Lower leg skin (tissue), 3 donors: ENCODE data around the gene KCNA5.

Experiments used
- POLR2A ChIP-seq, 2 donors: fragments of 450-650 bp; IDR thresholded peaks; one replicate each; pipeline ENCODE4 v1.6.1; 2016 to 2017; ENCODE audit warnings: antibody characterized with exemption in 2 of 2, mild to moderate bottlenecking in 1 of 2, moderate library complexity in 1 of 2
- TF ChIP-seq, protein P1 (sequence below), 3 donors: fragments of 450-650 bp; IDR thresholded peaks; one replicate each; pipeline ENCODE4 v1.5.1; 2016; ENCODE audit warnings: antibody characterized with exemption in 3 of 3, mild to moderate bottlenecking in 3 of 3, moderate library complexity in 2 of 3

DNA sequence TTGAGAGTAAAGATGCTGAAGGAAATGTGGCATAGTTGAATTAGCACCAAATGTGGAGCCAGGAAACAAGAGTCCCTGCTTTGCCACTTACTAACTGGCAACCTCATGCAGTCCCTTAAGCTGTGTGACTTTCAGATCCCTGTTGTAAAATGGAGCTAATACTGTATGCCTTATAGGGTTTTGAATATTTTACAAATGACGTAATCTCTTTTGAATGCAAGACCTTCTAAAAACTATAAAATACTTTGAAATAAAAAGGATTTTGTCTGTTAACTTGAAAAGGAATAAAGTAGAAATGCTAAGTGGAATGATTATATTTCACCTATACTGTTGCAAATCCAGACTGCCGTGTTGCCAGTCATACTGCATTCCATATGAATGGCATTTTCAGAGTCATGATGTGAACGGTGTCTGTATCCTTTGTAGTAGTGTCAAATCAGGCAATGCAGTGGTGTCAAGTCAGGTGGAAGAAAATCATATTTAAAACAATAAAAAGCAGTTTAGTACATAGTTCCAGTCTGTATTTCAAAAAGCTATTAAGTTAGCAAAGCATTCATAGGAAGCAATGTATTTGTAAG lies 21.3 kb downstream of the KCNA5 start:
- TF ChIP-seq POLR2A (IDR thresholded peaks at IDR 0.05): no peak
- TF ChIP-seq, protein P1, sequence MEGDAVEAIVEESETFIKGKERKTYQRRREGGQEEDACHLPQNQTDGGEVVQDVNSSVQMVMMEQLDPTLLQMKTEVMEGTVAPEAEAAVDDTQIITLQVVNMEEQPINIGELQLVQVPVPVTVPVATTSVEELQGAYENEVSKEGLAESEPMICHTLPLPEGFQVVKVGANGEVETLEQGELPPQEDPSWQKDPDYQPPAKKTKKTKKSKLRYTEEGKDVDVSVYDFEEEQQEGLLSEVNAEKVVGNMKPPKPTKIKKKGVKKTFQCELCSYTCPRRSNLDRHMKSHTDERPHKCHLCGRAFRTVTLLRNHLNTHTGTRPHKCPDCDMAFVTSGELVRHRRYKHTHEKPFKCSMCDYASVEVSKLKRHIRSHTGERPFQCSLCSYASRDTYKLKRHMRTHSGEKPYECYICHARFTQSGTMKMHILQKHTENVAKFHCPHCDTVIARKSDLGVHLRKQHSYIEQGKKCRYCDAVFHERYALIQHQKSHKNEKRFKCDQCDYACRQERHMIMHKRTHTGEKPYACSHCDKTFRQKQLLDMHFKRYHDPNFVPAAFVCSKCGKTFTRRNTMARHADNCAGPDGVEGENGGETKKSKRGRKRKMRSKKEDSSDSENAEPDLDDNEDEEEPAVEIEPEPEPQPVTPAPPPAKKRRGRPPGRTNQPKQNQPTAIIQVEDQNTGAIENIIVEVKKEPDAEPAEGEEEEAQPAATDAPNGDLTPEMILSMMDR (IDR thresholded peaks at IDR 0.05): no peak
